ENCODE measurements around the gene ICA1L. TPM values are rescaled to one million over a fixed set of nuclear protein-coding genes. Genes with fewer than 3 reads are reported as not detected.
"Not testable (repeated sequence)": the region's sequence is repeated elsewhere in the genome, so short reads cannot be mapped to it uniquely, and the experiment has no call there.

ICA1L gene
- total and polyA plus RNA-seq, 2 experiments from 2014 or later, result 3.8 to 5.4 TPM

GRCh38 chr2:202911512-202912341 is 40.2 kb upstream of the ICA1L start, which contains the start of the genes CARF and WDR12:
TSS of gene CARF (plus strand) at chr2:202912275. CDS start at chr2:202941903, 29,628 bp downstream.
TSS of gene WDR12 (minus strand) at chr2:202911673. CDS start at chr2:202911476, 197 bp downstream.
- Histone ChIP-seq H3K4me1 (ENCODE audit: insufficient read depth) (peaks cover 8% of the 10 kb centered on the region), H3K36me3 (ENCODE audit: low read depth) (no peaks in the 10 kb centered on the region), H3K27ac (peak within 1 kb of the TSS; percentile 85), H4K20me1 (ENCODE audit: insufficient read depth) (no peaks in the 10 kb centered on the region), H3K27me3 (replicated peaks; ENCODE audit: insufficient read depth) (no peaks in the 10 kb centered on the region), H2AFZ (peak within 1 kb of the TSS; percentile 98), H3K4me3 (peak within 1 kb of the TSS; percentile 92), H3K9me3 (ENCODE audit: low read depth) (no peaks in the 10 kb centered on the region), H3K4me2 (ENCODE audit: unreplicated experiment) (peak within 1 kb of the TSS; percentile 91), H3K9me2 (ENCODE audit: insufficient read depth) (no peaks in the 10 kb centered on the region), H3K9ac (peak within 1 kb of the TSS; percentile 92), H3K79me2 (ENCODE audit: insufficient read depth) (peaks cover 53% of the 10 kb centered on the region), H3F3A (ENCODE audit: insufficient read depth) (no peaks in the 10 kb centered on the region)
- in situ Hi-C loops (cut with MboI), result no loop called here
- WGBS, 2 experiments (ENCODE audit: low coverage in 1 of 2, low lambda C conversion rate in 2 of 2, missing lambda C conversion rate in 2 of 2), result 0 to 1% methylated on average over 38 to 39 of the region's 39 CpGs
- peak; percentile 98 for DNase-seq
- TF ChIP-seq EZH2phosphoT487 (IDR thresholded peaks at IDR 0.05; ENCODE audit: insufficient read depth, low read depth) (no peak), EZH2 (IDR thresholded peaks at IDR 0.05; ENCODE audit: insufficient read depth, poor library complexity, severe bottlenecking) (no peak)

- peak overlapping the region; percentile 85 for H3K27ac ChIP-seq
- peaks cover 57% of the 10 kb centered on the region for H3K79me2 ChIP-seq (ENCODE audit: insufficient read depth)
- WGBS, 2 experiments (ENCODE audit: low coverage in 1 of 2, low lambda C conversion rate in 2 of 2, missing lambda C conversion rate in 2 of 2), result 1 to 2% methylated on average over 8 of the region's 8 CpGs
- no peaks in the 10 kb centered on the region for H3K27me3 ChIP-seq (replicated peaks; ENCODE audit: insufficient read depth)
- H3K9me3 ChIP-seq (ENCODE audit: low read depth), result no peaks in the 10 kb centered on the region
- H2AFZ ChIP-seq, result peak overlapping the region; percentile 98
- TF ChIP-seq EZH2phosphoT487 (IDR thresholded peaks at IDR 0.05; ENCODE audit: insufficient read depth, low read depth) (no peak), EZH2 (IDR thresholded peaks at IDR 0.05; ENCODE audit: insufficient read depth, poor library complexity, severe bottlenecking) (no peak)
- in situ Hi-C loops (cut with MboI), result no loop called here
- no peaks in the 10 kb centered on the region for H4K20me1 ChIP-seq (ENCODE audit: insufficient read depth)
- peak overlapping the region; percentile 92 for H3K9ac ChIP-seq
- peak overlapping the region; percentile 92 for H3K4me3 ChIP-seq
- H3K9me2 ChIP-seq (ENCODE audit: insufficient read depth), result no peaks in the 10 kb centered on the region
- DNase-seq, result no peak
- H3K4me2 ChIP-seq (ENCODE audit: unreplicated experiment), result peak overlapping the region; percentile 91
- 0 out of 2 replicates have a peak, but pooled peaks cover 3% of the 10 kb centered on the region for H3K36me3 ChIP-seq (ENCODE audit: low read depth)
- H3F3A ChIP-seq (ENCODE audit: insufficient read depth), result no peaks in the 10 kb centered on the region
- H3K4me1 ChIP-seq (ENCODE audit: insufficient read depth), result peaks cover 8% of the 10 kb centered on the region
These were observed 39.6 kb upstream of the ICA1L start for GRCh38 chr2:202911203-202911511.

- no peak for DNase-seq
- no peak overlapping the region for H3K27ac ChIP-seq
- peak overlapping the region; percentile 91 for H3K4me2 ChIP-seq (ENCODE audit: unreplicated experiment)
- H3K36me3 ChIP-seq (ENCODE audit: low read depth), result 0 out of 2 replicates have a peak, but pooled peaks cover 8% of the 10 kb centered on the region
- 0 to 3% methylated on average over 3 of the region's 3 CpGs for WGBS, 2 experiments (ENCODE audit: low coverage in 1 of 2, low lambda C conversion rate in 2 of 2, missing lambda C conversion rate in 2 of 2)
- H4K20me1 ChIP-seq (ENCODE audit: insufficient read depth), result no peaks in the 10 kb centered on the region
- no peak for TF ChIP-seq EZH2 (IDR thresholded peaks at IDR 0.05; ENCODE audit: insufficient read depth, poor library complexity, severe bottlenecking)
- no peak for TF ChIP-seq EZH2phosphoT487 (IDR thresholded peaks at IDR 0.05; ENCODE audit: insufficient read depth, low read depth)
- in situ Hi-C loops (cut with MboI), result no loop called here
- H3K9me2 ChIP-seq (ENCODE audit: insufficient read depth), result no peaks in the 10 kb centered on the region
- peaks cover 62% of the 10 kb centered on the region for H3K79me2 ChIP-seq (ENCODE audit: insufficient read depth)
- H3K27me3 ChIP-seq (replicated peaks; ENCODE audit: insufficient read depth), result no peaks in the 10 kb centered on the region
- H2AFZ ChIP-seq, result peak overlapping the region; percentile 98
- peak overlapping the region; percentile 92 for H3K4me3 ChIP-seq
- no peaks in the 10 kb centered on the region for H3K9me3 ChIP-seq (ENCODE audit: low read depth)
- no peaks in the 10 kb centered on the region for H3F3A ChIP-seq (ENCODE audit: insufficient read depth)
- H3K9ac ChIP-seq, result peak overlapping the region; percentile 92
- H3K4me1 ChIP-seq (ENCODE audit: insufficient read depth), result peaks cover 8% of the 10 kb centered on the region
These were observed 39.1 kb upstream of the ICA1L start for GRCh38 chr2:202910698-202911097.

- 97 to 100% methylated on average over 5 of the region's 5 CpGs for WGBS, 2 experiments (ENCODE audit: low coverage in 1 of 2, low lambda C conversion rate in 2 of 2, missing lambda C conversion rate in 2 of 2)
- H3K27me3 ChIP-seq (replicated peaks; ENCODE audit: insufficient read depth); in situ Hi-C loops (cut with MboI); H4K20me1 ChIP-seq (ENCODE audit: insufficient read depth); DNase-seq; H3K4me1 ChIP-seq (ENCODE audit: insufficient read depth); H3K27ac ChIP-seq; H3K9me3 ChIP-seq (ENCODE audit: low read depth); H3F3A ChIP-seq (ENCODE audit: insufficient read depth); H3K9me2 ChIP-seq (ENCODE audit: insufficient read depth): not testable (repeated sequence)
- H2AFZ ChIP-seq, result peak overlapping the region; percentile 98
- 0 out of 2 replicates have a peak, but pooled peaks cover 10% of the 10 kb centered on the region for H3K36me3 ChIP-seq (ENCODE audit: low read depth)
- H3K79me2 ChIP-seq (ENCODE audit: insufficient read depth), result peaks cover 66% of the 10 kb centered on the region
- H3K4me2 ChIP-seq (ENCODE audit: unreplicated experiment), result peak overlapping the region; percentile 91
- H3K9ac ChIP-seq, result peak overlapping the region; percentile 92
- H3K4me3 ChIP-seq, result peak overlapping the region; percentile 92
These were observed 38.7 kb upstream of the ICA1L start for GRCh38 chr2:202910250-202910649.
